HUES6 (cell line): Measurements from ENCODE around the gene ERCC1.
A peak's percentile ranks its signal among the peaks of the same experiment; 100 is the strongest.

Experiments used
- H3K27ac ChIP-seq: 2 replicates; pipeline ENCODE4 v1.7.0; 2013; ENCODE audit warnings: low read depth, mild to moderate bottlenecking, low read length, inconsistent platforms
- H3K27me3 ChIP-seq: 2 replicates; pipeline ENCODE4 v1.6.1; 2013; ENCODE audit warnings: low read length; ENCODE audit not compliant: control insufficient read depth, insufficient read depth
- H3K36me3 ChIP-seq: 2 replicates; pipeline ENCODE4 v1.6.1; 2013; ENCODE audit warnings: low read length; ENCODE audit not compliant: control insufficient read depth, insufficient read depth
- H3K4me1 ChIP-seq: 2 replicates; pipeline ENCODE4 v1.6.1; 2013; ENCODE audit warnings: low read length; ENCODE audit not compliant: control insufficient read depth, insufficient read depth
- H3K4me3 ChIP-seq: 2 replicates; pipeline ENCODE4 v1.5.1; 2013; ENCODE audit warnings: low read depth, low read length
- H3K9ac ChIP-seq: one replicate; pipeline ENCODE4 v1.6.1; 2013; ENCODE audit warnings: mild to moderate bottlenecking, low read length
- H3K9me3 ChIP-seq: 2 replicates; pipeline ENCODE4 v1.6.1; 2013; ENCODE audit warnings: low read depth, low read length; ENCODE audit not compliant: control insufficient read depth, insufficient read depth

The ERCC1 gene

GRCh38 chr19:45423589-45424190 is at the start of gene ERCC1:
ERCC1 (minus strand) TSS chr19:45423917; CDS start chr19:45423374, 543 bp downstream.
- H3K27me3 ChIP-seq, result no peaks in the 10 kb centered on the region
- H3K36me3 ChIP-seq, result peaks cover 22% of the 10 kb centered on the region
- H3K4me3 ChIP-seq, result peak within 1 kb of the TSS; percentile 71
- H3K27ac ChIP-seq, result peak within 1 kb of the TSS; percentile 64
- H3K9ac ChIP-seq, result peak within 1 kb of the TSS; percentile 90
- no peaks in the 10 kb centered on the region for H3K9me3 ChIP-seq
- peaks cover 13% of the 10 kb centered on the region; the same call in 1 of the 2 replicates for H3K4me1 ChIP-seq

GRCh38 chr19:45473367-45473681 is 49.6 kb upstream of the ERCC1 start:
- Histone ChIP-seq H3K27me3 (peaks cover 14% of the 10 kb centered on the region), H3K36me3 (no peaks in the 10 kb centered on the region), H3K4me3 (no peak overlapping the region), H3K9ac (no peak overlapping the region), H3K4me1 (peaks cover 30% of the 10 kb centered on the region), H3K27ac (no peak overlapping the region), H3K9me3 (no peaks in the 10 kb centered on the region)

- Histone ChIP-seq H3K27ac (no peak overlapping the region), H3K9me3 (no peaks in the 10 kb centered on the region), H3K9ac (peak overlapping the region; percentile 39), H3K27me3 (peaks cover 17% of the 10 kb centered on the region), H3K4me3 (peak overlapping the region; percentile 52), H3K36me3 (no peaks in the 10 kb centered on the region), H3K4me1 (peaks cover 26% of the 10 kb centered on the region)
Measured at GRCh38 chr19:45472563-45473366, 49.0 kb upstream of the ERCC1 start.

GRCh38 chr19:45471931-45472562 is 48.3 kb upstream of the ERCC1 start:
- Histone ChIP-seq H3K4me3 (peak overlapping the region; percentile 52; the same call in 1 of the 2 replicates), H3K9ac (peak overlapping the region; percentile 3), H3K27me3 (peaks cover 17% of the 10 kb centered on the region), H3K4me1 (peaks cover 27% of the 10 kb centered on the region), H3K36me3 (no peaks in the 10 kb centered on the region), H3K9me3 (no peaks in the 10 kb centered on the region), H3K27ac (no peak overlapping the region)

GRCh38 chr19:45471111-45471930 is 47.6 kb upstream of the ERCC1 start:
- no peaks in the 10 kb centered on the region for H3K36me3 ChIP-seq
- no peaks in the 10 kb centered on the region for H3K9me3 ChIP-seq
- peaks cover 17% of the 10 kb centered on the region for H3K27me3 ChIP-seq
- H3K27ac ChIP-seq, result no peak overlapping the region
- H3K4me3 ChIP-seq, result no peak overlapping the region
- peaks cover 28% of the 10 kb centered on the region for H3K4me1 ChIP-seq
- no peak overlapping the region for H3K9ac ChIP-seq

- no peak overlapping the region for H3K9ac ChIP-seq
- no peaks in the 10 kb centered on the region for H3K9me3 ChIP-seq
- H3K27me3 ChIP-seq, result peaks cover 17% of the 10 kb centered on the region
- no peak overlapping the region for H3K4me3 ChIP-seq
- peaks cover 24% of the 10 kb centered on the region for H3K4me1 ChIP-seq
- H3K27ac ChIP-seq, result no peak overlapping the region
- H3K36me3 ChIP-seq, result no peaks in the 10 kb centered on the region
Measured at GRCh38 chr19:45470762-45471081, 47.0 kb upstream of the ERCC1 start.

- Histone ChIP-seq H3K27me3 (peaks cover 17% of the 10 kb centered on the region), H3K9ac (peak overlapping the region; percentile 29), H3K36me3 (no peaks in the 10 kb centered on the region), H3K4me1 (peaks cover 26% of the 10 kb centered on the region), H3K9me3 (no peaks in the 10 kb centered on the region), H3K27ac (no peak overlapping the region), H3K4me3 (peak overlapping the region; percentile 74)
Measured at GRCh38 chr19:45469945-45470761, 46.4 kb upstream of the ERCC1 start.

- no peaks in the 10 kb centered on the region for H3K36me3 ChIP-seq
- H3K9ac ChIP-seq, result peak overlapping the region; percentile 83
- H3K4me3 ChIP-seq, result peak overlapping the region; percentile 74
- no peaks in the 10 kb centered on the region for H3K9me3 ChIP-seq
- H3K27me3 ChIP-seq, result peaks cover 17% of the 10 kb centered on the region
- H3K27ac ChIP-seq, result peak overlapping the region; percentile 69; the same call in 1 of the 2 replicates
- peaks cover 32% of the 10 kb centered on the region for H3K4me1 ChIP-seq
Measured at GRCh38 chr19:45469132-45469944, 45.6 kb upstream of the ERCC1 start.

GRCh38 chr19:45468803-45469131 is 45.0 kb upstream of the ERCC1 start:
- Histone ChIP-seq H3K9me3 (no peaks in the 10 kb centered on the region), H3K27me3 (peaks cover 17% of the 10 kb centered on the region), H3K27ac (no peak overlapping the region), H3K9ac (peak overlapping the region; percentile 83), H3K36me3 (no peaks in the 10 kb centered on the region), H3K4me1 (peaks cover 30% of the 10 kb centered on the region), H3K4me3 (peak overlapping the region; percentile 74)
